ENCODE measurements around the gene OR2A1. TPM values are rescaled to one million over a fixed set of nuclear protein-coding genes. Genes with fewer than 3 reads are reported as not detected.
"Not testable (repeated sequence)": the region's sequence is repeated elsewhere in the genome, so short reads cannot be mapped to it uniquely, and the experiment has no call there.

OR2A1 gene
- not detected in 2 replicates for total RNA-seq (2014; rRNA removed)
- 0.01 TPM for polyA plus RNA-seq (2012)

GRCh38 chr7:144311872-144312469, at the start of gene OR2A1:
Gene OR2A1 (plus strand): TSS chr7:144312419. CDS start chr7:144318125, 5,706 bp downstream.
- not testable (repeated sequence) for DNase-seq (ENCODE audit: low read depth)

GRCh38 chr7:144264692-144265091, 47.5 kb upstream of the OR2A1 start, which contains the start of gene OR2A7:
Gene OR2A7 (minus strand): TSS chr7:144264792. CDS start chr7:144259628, 5,164 bp downstream.
- not testable (repeated sequence) for DNase-seq (ENCODE audit: low read depth)

GRCh38 chr7:144269188-144269587, 43.0 kb upstream of the OR2A1 start, which contains the start of gene CTAGE8:
Gene CTAGE8 (minus strand): TSS chr7:144269288. CDS start chr7:144269250, 38 bp downstream.
- DNase-seq (ENCODE audit: low read depth): not testable (repeated sequence)

- DNase-seq (ENCODE audit: low read depth): not testable (repeated sequence)
Measured at GRCh38 chr7:144275281-144275680, 36.9 kb upstream of the OR2A1 start.

GRCh38 chr7:144280010-144280409, 32.2 kb upstream of the OR2A1 start:
- DNase-seq (ENCODE audit: low read depth): not testable (repeated sequence)

GRCh38 chr7:144281981-144282380, 30.2 kb upstream of the OR2A1 start:
- DNase-seq (ENCODE audit: low read depth): not testable (repeated sequence)

GRCh38 chr7:144282490-144282889, 29.7 kb upstream of the OR2A1 start:
- not testable (repeated sequence) for DNase-seq (ENCODE audit: low read depth)

GRCh38 chr7:144283716-144284115, 28.5 kb upstream of the OR2A1 start:
- DNase-seq (ENCODE audit: low read depth): not testable (repeated sequence)

GRCh38 chr7:144287171-144287784, 24.9 kb upstream of the OR2A1 start:
- not testable (repeated sequence) for DNase-seq (ENCODE audit: low read depth)

- not testable (repeated sequence) for DNase-seq (ENCODE audit: low read depth)
Measured at GRCh38 chr7:144291607-144292006, 20.6 kb upstream of the OR2A1 start.

GRCh38 chr7:144292384-144293161, 19.6 kb upstream of the OR2A1 start:
- not testable (repeated sequence) for DNase-seq (ENCODE audit: low read depth)

GRCh38 chr7:144293794-144294499, 18.3 kb upstream of the OR2A1 start:
- DNase-seq (ENCODE audit: low read depth): not testable (repeated sequence)

- not testable (repeated sequence) for DNase-seq (ENCODE audit: low read depth)
Measured at GRCh38 chr7:144302578-144303303, 9.5 kb upstream of the OR2A1 start.

GRCh38 chr7:144303607-144304006, 8.6 kb upstream of the OR2A1 start:
- not testable (repeated sequence) for DNase-seq (ENCODE audit: low read depth)

- not testable (repeated sequence) for DNase-seq (ENCODE audit: low read depth)
Measured at GRCh38 chr7:144305156-144305555, 7.1 kb upstream of the OR2A1 start.

- DNase-seq (ENCODE audit: low read depth): not testable (repeated sequence)
Measured at GRCh38 chr7:144309702-144310101, 2.5 kb upstream of the OR2A1 start.

GRCh38 chr7:144311218-144311617, 1.0 kb upstream of the OR2A1 start:
- DNase-seq (ENCODE audit: low read depth): not testable (repeated sequence)

GRCh38 chr7:144317537-144317936, 5.3 kb downstream of the OR2A1 start:
- DNase-seq (ENCODE audit: low read depth): not testable (repeated sequence)

GRCh38 chr7:144319547-144319946, 7.3 kb downstream of the OR2A1 start:
- not testable (repeated sequence) for DNase-seq (ENCODE audit: low read depth)

- DNase-seq (ENCODE audit: low read depth): not testable (repeated sequence)
Measured at GRCh38 chr7:144321677-144322206, 9.5 kb downstream of the OR2A1 start.
